HG02870 (cell line): Measurements from ENCODE around the gene PCAT7.
"Not testable (repeated sequence)": the region's sequence is repeated elsewhere in the genome, so short reads cannot be mapped to it uniquely, and the experiment has no call there.

Source experiments
- ATAC-seq: cut with Tn5 transposase; IDR thresholded peaks from one replicate; pipeline ENCODE4 v1.9.1; 2021; ENCODE audit warnings: mild to moderate bottlenecking, moderate library complexity; ENCODE audit not compliant: unreplicated experiment

The PCAT7 gene

GRCh38 chr9:94560237-94560636, 5.4 kb downstream of the PCAT7 start:
- ATAC-seq: no peak

- ATAC-seq: no peak
These were observed 8.7 kb downstream of the PCAT7 start for GRCh38 chr9:94563548-94563947.

GRCh38 chr9:94564279-94564678, 9.4 kb downstream of the PCAT7 start:
- not testable (repeated sequence) for ATAC-seq

- ATAC-seq: no peak
These were observed 11.7 kb downstream of the PCAT7 start for GRCh38 chr9:94566550-94566949.

DNA sequence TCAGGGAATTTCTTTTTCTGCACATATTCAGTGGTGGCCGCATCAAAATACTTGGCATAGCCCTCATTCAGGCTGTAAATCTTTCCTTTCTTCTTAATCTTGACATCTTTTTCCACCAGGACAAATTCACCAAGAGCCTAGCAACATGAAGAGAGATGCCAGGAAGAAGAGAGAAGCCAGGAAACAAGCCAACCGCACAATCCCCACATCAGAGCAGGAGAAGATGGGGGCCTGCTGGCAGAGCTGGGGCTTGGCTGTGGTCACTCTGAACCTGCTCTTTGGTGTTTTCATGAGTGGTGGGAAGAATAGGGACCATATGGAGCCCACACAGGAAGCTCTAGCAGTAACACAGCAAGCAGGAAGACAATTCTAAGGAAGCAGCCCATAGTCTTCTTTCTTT, 12.4 kb downstream of the PCAT7 start:
- no peak for ATAC-seq

GRCh38 chr9:94568250-94568889, 13.5 kb downstream of the PCAT7 start:
- ATAC-seq: no peak

- no peak for ATAC-seq
These were observed 14.3 kb downstream of the PCAT7 start for GRCh38 chr9:94568972-94569712.

DNA sequence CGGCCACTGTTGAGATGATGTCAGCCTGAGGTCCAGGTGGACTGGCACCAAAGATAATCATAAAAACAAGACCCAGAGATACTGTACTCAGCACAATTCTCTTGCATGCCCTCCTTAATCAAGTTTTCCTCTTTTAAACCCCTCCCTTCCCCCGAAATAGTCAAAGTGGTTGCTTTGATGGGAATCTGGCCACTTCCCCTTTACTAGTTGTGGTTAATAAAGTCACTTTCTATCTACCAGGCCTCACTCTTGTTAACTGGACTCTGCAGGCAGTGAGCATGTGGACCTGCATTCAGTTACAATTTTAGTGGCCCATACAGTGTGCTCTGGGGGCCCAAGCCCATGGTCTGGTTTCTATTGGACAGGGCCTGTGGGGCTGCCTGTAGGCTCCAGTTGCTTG, 21.2 kb downstream of the PCAT7 start:
- no peak for ATAC-seq

DNA sequence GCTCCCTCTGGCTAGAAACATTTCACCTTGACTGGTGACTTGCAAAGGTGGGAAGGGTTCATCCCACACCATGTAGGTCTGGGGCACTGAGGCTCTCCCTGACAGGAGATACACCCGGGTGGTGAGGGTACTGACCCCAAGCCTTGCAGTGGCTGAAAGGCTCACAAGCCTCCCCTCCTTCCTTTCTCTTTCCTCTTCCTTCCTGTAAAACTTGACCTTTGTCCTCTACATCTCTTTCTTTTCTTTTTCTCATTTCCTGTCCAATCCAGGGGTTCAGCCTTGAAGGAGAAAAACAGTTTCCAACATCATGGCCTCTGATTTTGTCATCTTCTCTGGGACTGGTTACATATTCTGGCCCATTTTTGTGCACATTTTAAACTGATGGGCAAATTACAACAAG, 22.2 kb downstream of the PCAT7 start:
- ATAC-seq: no peak

DNA sequence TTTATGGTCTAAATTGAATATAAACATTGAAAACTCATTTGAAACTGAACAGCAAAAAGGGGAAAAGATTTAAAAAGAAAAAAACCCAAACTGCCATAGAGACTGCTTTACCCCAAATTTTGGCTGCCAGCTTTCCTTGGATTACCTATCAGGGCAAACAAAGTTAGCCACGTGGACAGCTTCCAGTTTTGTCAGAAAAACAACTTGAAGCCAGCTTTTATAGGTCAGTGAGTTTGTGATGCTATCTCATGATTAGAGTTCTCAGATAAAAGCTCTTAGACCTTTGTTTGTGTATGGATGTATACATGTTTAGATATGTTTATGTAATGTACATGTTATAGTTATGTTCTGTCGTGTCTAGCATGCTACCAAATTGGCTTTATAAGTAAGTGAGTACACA, 22.7 kb downstream of the PCAT7 start:
- ATAC-seq: no peak

DNA sequence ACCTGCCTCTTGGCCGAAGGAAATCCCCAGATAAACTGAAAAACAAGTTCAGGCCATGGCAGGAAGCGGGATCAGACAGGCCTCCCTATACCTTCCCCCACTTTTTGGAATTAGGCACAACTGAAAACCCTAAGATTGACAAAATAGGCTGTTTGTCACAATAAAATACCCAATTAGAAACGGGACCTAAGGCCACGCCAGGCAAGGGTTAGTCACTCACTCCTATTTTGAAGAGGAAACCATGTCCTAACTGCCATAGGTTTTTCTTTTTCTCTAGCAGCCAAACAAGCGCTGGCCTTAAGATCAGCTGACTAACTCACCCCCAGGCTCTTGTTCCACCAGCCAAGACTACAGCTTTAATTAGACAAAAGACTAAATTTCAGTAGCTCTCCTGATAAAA, 26.8 kb downstream of the PCAT7 start:
- no peak for ATAC-seq

DNA sequence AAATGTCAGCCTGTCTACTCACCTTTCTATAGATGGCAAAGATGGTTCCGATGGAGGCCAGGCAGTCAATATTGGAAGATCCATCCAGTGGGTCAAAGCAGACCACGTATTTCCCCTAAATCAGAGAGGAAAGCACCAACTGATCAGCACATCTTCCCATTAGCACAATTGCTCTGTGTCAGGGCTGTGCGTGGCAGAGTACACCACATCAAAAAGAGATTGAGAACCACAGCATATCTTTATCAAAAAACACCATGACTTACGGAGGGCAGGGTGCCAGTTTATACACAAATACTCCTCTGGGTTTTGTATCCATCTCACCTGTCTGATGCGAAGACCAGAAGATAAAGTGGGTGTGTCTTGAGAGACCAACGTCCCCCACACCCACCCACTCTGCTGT, 29.7 kb downstream of the PCAT7 start:
- ATAC-seq: no peak

DNA sequence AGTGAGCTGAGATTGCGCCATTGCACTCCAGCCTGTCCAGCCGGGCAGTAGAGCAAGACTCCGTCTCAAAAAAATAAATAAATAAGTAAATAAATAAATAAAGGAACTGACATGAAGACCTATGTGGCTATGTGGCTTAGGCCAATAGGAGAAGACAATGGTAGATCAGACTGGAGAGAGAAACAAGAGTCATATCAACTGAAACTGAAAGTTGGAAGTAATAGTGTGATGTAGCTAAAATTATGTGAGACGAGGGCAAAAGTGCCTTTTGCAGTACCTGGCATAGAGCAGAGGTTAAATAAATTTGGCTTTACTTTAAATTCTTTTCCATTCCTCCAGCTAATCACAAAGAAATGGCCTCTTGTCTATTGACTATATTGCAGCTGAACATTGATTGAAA, 31.4 kb downstream of the PCAT7 start:
- ATAC-seq: no peak

DNA sequence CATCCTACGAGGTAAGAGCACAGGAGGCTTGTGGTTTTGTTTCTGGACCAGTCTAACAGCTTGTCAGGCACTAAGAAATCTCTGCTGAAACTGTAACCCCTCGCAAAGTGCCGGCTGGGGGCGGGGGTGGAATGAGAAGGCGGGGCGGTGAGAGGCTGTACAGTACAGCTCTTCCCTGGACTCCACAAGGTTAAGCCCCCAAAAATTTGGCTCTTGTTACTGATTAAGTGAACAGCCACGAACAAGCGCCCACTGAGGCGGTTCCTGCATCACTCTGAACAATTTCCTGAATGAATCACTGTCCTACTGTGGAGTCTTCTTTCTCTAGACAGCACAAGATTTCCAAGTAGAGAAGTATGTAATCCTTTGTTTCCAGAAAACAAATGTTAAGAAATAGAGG, 31.9 kb downstream of the PCAT7 start:
- no peak for ATAC-seq

- no peak for ATAC-seq
These were observed 33.8 kb downstream of the PCAT7 start for GRCh38 chr9:94588681-94589080.

DNA sequence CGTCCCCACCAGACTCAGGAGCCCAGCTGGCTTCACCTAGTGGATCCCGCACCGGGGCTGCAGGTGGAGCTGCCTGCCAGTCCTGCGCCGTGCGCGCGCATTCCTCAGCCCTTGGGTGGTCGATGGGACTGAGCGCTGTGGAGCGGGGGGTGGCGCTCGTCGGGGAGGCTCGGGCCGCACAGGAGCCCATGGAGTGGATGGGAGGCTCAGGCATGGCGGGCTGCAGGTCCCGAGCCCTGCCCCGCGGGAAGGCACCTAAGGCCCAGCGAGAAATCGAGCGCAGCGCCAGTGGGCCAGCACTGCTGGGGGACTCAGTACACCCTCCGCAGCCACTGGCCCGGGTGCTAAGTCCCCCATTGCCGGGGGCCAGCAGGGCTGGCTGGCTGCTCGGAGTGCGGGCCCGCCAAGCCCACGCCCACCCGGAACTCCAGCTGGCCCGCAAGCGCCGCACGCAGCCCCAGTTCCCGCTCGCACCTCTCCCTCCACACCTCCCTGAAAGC, 36.2 kb downstream of the PCAT7 start:
- ATAC-seq: not testable (repeated sequence)

DNA sequence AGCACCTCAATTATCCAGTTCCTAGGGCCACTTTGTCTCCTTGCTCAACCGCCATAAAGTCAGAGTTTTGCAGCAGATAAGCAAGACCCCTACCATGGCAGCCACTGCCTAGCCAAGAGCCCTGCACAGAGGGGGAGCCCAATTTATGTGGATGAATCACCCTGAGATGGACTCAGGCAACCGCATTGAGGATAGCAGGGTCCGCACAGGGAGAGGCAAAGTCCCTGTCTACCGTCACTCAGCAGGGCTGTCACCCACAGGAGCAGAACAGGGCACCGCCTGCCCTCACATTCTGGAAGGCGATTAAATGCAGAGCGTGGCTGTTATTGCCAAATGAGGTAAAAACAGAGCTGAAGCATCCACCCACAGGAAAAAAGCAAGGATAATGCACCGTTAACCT, 37.0 kb downstream of the PCAT7 start:
- no peak for ATAC-seq

GRCh38 chr9:94592683-94593082, 37.8 kb downstream of the PCAT7 start:
- ATAC-seq: not testable (repeated sequence)

DNA sequence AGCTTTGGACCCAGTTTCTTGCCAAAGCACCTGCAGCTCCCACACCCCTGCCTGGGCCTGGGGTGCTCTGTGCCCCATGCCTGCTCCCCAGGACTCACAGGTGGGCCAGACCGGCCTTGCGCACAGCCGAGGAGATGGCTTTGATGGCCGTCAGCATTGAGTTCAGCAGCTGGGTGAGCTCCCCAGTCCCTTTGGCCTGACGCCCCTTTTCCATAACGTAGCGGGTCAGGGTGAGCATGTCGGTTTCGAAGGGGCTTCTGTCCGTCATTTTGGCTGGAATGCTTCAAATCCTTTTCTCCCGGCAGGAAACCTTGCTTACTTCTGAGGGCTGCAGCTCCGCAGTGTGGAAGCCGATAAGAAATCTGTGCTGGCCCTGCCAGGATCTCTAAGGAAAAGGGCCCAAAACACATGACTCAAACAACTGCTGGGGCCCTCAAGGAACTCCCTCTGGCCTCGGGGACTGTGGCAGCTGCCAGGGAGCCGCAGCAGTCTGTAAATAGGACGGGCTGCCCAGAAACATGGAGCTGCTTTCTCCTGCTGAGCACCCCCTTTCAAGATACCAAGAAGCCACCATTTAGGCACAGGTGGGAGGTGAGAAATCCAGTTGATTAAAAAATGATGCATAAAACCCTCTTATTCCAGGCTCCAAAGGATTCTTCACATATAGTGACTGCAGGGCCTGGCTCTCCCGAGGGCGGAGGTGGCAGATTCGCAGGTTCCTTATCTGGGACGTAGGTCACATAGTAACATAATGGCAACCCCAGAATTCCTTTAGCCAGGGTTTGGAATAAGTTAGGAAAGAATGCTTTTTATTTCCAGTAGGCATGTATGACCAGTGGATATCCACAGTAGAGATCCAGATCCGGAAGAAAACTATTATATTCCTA, 38.8 kb downstream of the PCAT7 start, which contains the start of gene FBP2:
Gene FBP2 (minus strand): TSS at position 366 of the 887 bp plus-strand sequence. CDS start 98 bp downstream, at position 268.
- no peak for ATAC-seq

GRCh38 chr9:94599102-94599501, 44.2 kb downstream of the PCAT7 start:
- no peak for ATAC-seq

DNA sequence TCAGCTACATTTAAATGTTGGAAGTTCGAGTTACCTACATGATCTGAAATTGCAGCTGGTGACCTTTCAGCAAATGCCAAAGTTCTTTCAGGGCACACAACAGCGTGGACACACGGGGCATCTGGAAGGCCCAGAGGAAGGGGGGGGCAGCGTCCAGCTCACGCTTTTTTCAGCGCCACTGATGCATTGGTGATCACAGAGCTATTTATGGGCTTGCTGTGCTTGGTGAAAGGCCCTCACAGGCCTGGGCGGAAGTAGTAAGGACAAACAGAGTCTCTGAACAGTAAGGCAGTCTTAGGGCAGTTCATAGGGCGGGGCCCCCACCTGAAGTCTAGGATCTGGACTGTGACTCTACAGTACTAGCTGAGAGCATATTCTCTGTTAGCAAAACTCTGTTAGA, 45.4 kb downstream of the PCAT7 start:
- ATAC-seq: no peak
